ENCODE data around the gene CERS6.

DNA sequence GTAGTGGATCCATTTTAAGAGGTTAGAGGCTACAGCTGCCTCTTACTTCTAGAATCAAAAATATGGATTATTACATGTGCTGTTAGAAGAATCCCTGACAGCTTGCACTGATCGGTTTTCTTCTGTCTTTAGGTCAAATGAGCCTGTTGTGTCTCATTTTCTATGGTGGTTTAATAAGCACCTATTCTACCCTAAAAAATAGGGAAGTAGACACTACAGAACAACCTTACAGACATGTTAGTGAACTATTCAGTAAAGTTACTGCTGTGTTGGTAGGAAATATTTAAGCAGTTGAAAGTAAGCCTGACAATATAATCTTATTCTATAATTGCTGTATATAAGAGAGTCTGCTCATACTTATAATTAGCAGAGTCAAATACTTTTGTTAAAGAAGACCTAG is 177.8 kb downstream of the CERS6 start:
- TF ChIP-seq, protein P1, sequence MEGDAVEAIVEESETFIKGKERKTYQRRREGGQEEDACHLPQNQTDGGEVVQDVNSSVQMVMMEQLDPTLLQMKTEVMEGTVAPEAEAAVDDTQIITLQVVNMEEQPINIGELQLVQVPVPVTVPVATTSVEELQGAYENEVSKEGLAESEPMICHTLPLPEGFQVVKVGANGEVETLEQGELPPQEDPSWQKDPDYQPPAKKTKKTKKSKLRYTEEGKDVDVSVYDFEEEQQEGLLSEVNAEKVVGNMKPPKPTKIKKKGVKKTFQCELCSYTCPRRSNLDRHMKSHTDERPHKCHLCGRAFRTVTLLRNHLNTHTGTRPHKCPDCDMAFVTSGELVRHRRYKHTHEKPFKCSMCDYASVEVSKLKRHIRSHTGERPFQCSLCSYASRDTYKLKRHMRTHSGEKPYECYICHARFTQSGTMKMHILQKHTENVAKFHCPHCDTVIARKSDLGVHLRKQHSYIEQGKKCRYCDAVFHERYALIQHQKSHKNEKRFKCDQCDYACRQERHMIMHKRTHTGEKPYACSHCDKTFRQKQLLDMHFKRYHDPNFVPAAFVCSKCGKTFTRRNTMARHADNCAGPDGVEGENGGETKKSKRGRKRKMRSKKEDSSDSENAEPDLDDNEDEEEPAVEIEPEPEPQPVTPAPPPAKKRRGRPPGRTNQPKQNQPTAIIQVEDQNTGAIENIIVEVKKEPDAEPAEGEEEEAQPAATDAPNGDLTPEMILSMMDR (IDR thresholded peaks at IDR 0.05), result no peak
- TF ChIP-seq POLR2AphosphoS5 (IDR thresholded peaks at IDR 0.05), result no peak
